ENCODE data around the gene HMGB3.
"Not testable (repeated sequence)": the region's sequence is repeated elsewhere in the genome, so short reads cannot be mapped to it uniquely, and the experiment has no call there.

Gene HMGB3

GRCh38 chrX:150982788-150983520 is at the start of gene HMGB3:
HMGB3 (plus strand) TSS chrX:150983335; CDS start chrX:150985600, 2,265 bp downstream.
- DNase-seq, result peak in 55 of 56 donors; percentile 1 to 84 (median 57)

GRCh38 chrX:150933945-150934350 is 49.2 kb upstream of the HMGB3 start:
- DNase-seq, result no peak

DNA sequence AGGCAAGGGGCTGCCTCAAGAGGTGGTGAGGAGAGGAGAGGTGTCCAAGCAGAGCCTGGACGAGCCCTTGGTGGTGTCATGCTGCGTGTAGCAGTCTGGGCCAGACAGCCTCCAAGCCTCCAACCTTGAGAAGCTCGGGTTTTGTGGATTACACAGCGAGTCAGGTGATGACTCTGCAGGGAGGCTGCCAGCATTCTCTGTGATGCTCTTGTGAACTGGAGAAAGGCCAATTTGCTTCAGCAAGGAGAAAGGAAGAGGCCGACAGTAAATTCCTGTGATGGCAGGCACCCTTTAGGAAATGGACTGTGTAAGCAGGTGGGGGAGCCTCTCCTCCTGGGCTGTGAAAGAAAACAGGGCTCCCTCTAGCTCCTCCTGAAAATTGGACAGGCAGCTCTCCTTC is 48.7 kb upstream of the HMGB3 start:
- DNase-seq, result no peak

DNA sequence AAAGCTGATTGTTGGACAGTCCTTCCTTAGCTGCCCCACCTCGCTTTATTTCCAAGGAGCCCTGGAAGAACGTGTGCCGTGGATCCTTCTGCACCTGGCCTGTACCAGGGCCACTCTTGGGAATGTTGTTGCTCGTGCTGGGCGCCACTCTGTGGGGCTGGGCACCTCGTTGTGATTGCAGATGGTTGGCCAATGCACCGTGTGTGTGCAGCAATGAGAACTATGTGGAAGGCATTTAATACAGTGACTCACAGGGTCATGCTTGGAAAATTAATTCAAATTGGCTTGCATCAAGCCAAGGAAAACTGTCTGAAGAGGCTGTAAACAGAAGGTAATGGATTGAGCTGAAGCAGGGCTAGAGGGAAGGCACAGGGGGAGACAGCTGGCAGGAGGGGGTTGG is 47.7 kb upstream of the HMGB3 start:
- DNase-seq, result no peak

DNA sequence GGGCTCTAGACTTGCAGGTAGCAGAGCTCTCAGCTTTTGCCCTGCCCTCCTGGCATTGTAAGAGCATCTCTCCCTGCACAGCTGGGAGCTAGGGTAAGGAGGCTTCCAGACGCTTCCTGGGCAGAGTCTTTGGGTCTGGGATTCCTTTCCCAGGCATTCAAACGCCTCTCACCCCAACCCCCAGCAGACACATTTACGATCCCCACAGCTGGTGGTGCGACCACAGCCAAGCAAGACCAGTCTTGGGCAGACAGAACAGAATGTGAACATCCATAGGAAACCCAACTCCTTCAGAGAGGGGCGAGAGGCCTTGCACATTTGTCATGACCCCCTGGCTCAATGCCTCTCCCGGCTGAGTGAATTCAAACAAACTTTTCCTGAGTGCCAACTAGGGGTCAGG is 46.6 kb upstream of the HMGB3 start:
- no peak for DNase-seq

GRCh38 chrX:150940844-150941495 is 42.2 kb upstream of the HMGB3 start:
- no peak for DNase-seq

DNA sequence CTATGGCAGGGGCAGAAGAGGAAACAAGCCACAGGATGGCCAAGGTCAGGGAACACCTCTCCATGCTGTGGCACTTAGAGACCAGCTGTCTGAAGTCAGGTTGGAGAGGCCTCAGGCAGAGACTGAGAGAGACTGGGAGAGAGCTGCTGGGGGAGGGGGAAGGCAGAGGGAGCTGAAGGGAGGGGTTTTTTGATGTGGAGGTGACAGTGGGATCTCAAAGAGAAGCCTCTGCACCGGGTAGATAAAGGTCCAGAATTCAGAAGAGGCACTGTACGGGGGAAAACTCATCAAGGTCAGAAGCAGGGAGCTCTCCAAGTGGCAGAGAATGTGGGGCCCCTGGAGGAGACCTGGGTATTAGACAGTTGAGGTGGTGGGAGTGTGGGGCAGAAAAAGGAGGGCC is 41.6 kb upstream of the HMGB3 start:
- no peak for DNase-seq

- no peak for DNase-seq
These were observed 40.1 kb upstream of the HMGB3 start for GRCh38 chrX:150942942-150943594.

DNA sequence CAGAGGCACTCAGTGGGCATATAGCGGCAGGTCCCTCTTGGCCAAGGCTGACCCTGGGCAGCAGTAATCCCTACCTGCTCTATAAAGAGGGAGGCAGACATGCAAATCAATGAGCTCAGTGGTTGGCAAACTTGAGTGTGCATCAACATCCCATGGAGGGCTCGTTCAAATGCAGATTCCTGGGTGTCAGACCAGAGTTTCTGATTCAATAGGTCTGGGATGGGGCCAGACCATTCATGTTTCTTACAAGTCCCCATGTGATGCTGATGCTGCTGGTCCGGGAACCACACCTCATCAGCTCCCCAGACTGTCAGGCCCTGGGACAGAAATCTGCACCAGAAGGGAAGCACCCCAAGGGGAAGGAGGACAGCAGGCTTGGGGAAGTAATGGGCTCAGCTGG is 38.9 kb upstream of the HMGB3 start:
- no peak for DNase-seq

- DNase-seq, result no peak
These were observed 28.2 kb upstream of the HMGB3 start for GRCh38 chrX:150954951-150955350.

DNA sequence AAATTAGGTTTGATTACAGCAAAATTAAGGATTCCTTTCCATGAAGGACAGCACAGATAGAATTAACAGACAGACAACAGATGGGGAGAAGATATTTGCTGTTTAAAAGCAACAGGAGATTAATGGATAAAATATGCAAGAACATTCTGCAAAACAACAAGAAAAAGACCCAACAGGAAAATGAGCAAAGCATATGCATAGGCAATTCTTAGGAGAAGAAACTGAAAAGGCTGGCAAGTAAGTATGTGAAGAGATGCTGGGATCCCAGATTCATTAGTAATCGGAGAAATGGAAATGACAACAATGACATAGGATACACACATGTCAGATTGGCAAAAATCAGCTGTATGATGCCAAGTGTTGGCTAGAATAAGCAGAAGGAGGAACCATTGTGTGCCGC is 27.5 kb upstream of the HMGB3 start:
- DNase-seq, result no peak

GRCh38 chrX:150958177-150958576 is 25.0 kb upstream of the HMGB3 start:
- peak in 18 of 56 donors; percentile 0 to 43 (median 4) for DNase-seq

- no peak for DNase-seq
These were observed 23.6 kb upstream of the HMGB3 start for GRCh38 chrX:150959557-150959956.

DNA sequence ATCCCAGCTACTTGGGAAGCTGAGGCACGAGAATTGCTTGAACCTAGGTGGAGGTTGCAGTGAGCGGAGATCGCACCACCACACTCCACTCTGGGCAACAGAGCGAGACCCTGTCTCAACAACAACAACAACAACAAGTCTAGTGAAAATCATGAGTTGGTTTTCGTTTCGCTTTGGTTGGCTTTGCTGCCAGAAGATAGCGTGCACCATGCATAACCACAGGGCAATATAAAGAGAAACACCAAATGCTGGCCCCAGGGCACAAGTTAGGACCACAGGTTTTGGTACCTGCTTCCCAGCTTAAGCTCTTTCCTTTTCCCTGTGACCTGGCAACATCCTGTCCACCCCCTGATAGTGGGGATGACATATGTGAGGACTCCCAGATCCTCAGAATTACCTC is 21.5 kb upstream of the HMGB3 start:
- DNase-seq, result no peak

DNA sequence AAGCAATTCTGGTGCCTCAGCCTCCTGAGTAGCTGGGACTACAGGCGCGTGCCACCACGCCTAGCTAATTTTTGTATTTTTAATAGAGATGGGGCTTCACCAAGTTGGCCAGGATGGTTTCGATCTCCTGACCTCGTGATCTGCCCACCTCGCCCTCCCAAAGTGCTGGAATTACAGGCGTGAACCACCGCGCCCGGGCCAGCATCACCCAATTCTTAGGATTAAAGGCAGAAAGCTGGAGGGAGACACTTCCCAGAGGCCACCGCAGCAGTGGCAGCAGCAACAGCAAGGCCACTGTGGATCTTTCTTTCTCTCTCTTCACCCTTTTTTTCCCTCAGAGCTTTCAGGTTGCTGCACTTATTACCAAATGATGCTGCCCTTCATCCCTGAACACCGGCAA is 18.7 kb upstream of the HMGB3 start:
- DNase-seq, result not testable (repeated sequence)

GRCh38 chrX:150966235-150966634 is 16.9 kb upstream of the HMGB3 start:
- no peak for DNase-seq

- DNase-seq, result no peak
These were observed 16.4 kb upstream of the HMGB3 start for GRCh38 chrX:150966742-150967141.

- no peak for DNase-seq
These were observed 15.3 kb upstream of the HMGB3 start for GRCh38 chrX:150967786-150968185.

DNA sequence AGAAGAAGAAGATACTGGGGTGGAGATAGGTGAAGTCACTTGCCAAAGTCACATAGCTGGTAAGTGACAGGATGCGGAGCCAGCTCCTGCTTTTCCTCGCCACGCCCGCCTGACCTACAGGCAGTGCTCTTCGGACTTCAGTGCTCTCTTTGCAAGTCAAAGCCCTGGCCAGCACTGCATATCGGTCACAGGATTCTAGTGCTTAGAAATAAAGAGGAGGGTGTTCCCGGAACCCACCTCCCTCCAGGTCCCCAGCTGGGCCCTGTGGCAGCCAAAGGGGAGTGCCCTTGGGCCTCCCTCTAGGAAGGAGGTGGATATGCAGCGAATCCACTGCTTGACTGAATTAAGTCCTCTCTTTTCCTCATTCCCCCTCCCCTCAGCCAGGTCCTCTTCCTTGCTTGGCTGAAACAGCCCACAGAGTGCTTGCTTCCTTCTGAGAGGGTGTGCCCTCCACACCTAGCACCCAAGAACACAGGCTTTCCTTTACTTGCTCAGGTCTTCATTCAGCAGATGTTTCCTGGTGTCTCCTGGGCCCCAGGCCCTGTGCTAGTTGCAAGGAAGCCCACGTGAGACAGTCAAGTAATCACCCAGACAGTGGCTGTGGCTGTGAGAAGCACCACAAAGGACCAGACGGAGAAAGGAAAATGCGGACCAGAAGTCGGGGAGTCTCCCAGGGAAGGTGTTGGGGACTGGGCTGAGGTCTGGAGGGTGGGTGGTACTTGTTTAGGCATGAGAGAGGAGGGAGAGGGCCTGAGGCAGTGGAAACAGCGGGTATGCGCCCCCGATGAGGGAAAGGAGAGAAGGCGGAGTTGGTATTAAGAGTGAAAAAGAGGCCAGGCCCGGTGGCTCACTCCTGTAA is 14.0 kb upstream of the HMGB3 start:
- DNase-seq, result no peak

DNA sequence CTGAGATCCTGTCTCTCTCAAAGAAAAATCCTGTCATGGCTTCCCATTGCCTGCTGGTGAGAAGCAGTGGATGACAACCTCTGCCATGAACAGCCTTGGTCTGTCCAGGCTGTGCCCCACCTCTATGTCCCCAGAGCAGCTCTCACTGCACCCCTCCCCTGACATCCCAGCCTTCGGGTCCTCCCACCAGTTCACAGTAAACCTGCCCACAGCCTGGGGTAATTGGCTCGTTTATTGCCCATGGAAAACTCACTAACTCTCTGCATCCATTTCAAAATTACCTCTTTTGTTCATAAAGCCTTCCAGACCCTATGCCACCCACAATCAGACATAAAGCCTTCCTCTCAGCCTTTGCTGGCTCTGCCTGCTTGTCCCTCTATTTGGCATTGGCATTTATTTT is 10.7 kb upstream of the HMGB3 start:
- DNase-seq, result no peak

GRCh38 chrX:150975655-150976390 is 7.3 kb upstream of the HMGB3 start:
- DNase-seq, result peak in 5 of 56 donors; percentile 0 to 13 (median 6)
